GM12891 (cell line): ENCODE results near the gene SPDYE4.

Experiments
- DNase-seq: peaks from one replicate; pipeline ENCODE4 v3.0.0; 2011; ENCODE audit warnings: low spot score; ENCODE audit not compliant: insufficient read length
- FAIRE-seq: peaks from 2 replicates; lab custom pipeline; 2011; peaks lifted over from hg19 to GRCh38; lab: Jason Lieb, UNC
- PAX5 ChIP-seq: IDR thresholded peaks from 2 replicates; pipeline ENCODE4 v1.6.1; 2011; ENCODE audit warnings: low read length, moderate library complexity, mild to moderate bottlenecking; ENCODE audit not compliant: insufficient read depth, severe bottlenecking
- POLR2A ChIP-seq: IDR thresholded peaks from 2 replicates; pipeline ENCODE4 v1.6.1; 2011; ENCODE audit warnings: low read depth, low read length, control low read depth
- POLR2AphosphoS5 ChIP-seq: IDR thresholded peaks from 2 replicates; pipeline ENCODE4 v1.6.1; 2011; ENCODE audit warnings: low read depth, low read length, control low read depth
- POU2F2 ChIP-seq: IDR thresholded peaks from 2 replicates; pipeline ENCODE4 v1.6.1; 2011; ENCODE audit warnings: low read depth, mild to moderate bottlenecking, control low read depth, low read length, moderate library complexity
- SPI1 ChIP-seq: IDR thresholded peaks from 2 replicates; pipeline ENCODE4 v1.6.1; 2011; ENCODE audit warnings: low read depth, low read length, control low read depth
- TAF1 ChIP-seq: IDR thresholded peaks from 2 replicates; pipeline ENCODE4 v1.6.1; 2011; ENCODE audit warnings: low read depth, low read length, control low read depth

Gene SPDYE4

DNA sequence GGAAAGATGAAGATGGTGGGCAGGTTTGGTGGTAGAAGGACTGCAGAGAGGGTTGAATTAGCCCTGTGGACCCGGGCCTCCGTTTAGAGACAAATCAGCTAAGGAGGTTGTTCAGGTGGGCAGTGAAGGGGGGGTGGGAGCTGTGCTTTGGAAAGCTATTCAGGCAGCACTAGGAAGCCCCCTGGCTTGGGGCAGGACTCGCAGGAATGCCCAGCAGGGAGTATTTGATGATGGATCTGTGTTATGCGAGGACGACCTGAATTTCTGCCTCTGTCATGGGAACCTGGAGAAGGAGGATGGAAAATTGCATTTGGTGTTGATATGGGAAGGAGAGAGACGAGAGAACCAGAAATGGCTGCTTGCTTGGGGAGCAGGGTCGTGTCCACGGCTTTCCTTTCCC, 3.5 kb downstream of the SPDYE4 start:
- FAIRE-seq: no peak
- no peak for TF ChIP-seq TAF1
- no peak for TF ChIP-seq SPI1
- TF ChIP-seq PAX5: no peak
- TF ChIP-seq POU2F2: no peak
- no peak for TF ChIP-seq POLR2A
- TF ChIP-seq POLR2AphosphoS5: no peak
- DNase-seq: no peak

DNA sequence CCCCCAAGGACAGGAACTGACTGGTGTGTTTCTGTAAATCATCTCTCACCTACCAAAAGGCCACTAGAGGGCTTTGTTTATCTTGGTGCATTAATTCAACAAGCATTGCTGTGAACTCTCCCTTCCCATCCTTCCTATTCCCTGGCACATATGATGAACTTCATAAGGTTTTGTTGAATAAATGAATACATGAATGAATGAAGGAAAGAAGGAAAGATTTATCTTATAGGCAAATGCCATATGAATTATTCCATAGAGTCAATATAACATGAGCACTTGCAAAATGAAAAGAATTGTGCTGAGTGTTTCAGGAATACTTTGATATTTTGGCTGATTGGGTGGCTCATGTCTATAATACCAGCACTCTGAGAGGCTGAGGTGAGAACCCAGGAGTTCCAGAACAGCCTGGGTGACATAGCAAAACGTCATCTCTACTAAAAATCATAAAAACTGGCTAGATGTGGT, 4.3 kb downstream of the SPDYE4 start:
- TF ChIP-seq POLR2AphosphoS5 (no peak), SPI1 (no peak), TAF1 (no peak), PAX5 (no peak)
- peak; percentile 38 for DNase-seq
- FAIRE-seq: peak; percentile 81

DNA sequence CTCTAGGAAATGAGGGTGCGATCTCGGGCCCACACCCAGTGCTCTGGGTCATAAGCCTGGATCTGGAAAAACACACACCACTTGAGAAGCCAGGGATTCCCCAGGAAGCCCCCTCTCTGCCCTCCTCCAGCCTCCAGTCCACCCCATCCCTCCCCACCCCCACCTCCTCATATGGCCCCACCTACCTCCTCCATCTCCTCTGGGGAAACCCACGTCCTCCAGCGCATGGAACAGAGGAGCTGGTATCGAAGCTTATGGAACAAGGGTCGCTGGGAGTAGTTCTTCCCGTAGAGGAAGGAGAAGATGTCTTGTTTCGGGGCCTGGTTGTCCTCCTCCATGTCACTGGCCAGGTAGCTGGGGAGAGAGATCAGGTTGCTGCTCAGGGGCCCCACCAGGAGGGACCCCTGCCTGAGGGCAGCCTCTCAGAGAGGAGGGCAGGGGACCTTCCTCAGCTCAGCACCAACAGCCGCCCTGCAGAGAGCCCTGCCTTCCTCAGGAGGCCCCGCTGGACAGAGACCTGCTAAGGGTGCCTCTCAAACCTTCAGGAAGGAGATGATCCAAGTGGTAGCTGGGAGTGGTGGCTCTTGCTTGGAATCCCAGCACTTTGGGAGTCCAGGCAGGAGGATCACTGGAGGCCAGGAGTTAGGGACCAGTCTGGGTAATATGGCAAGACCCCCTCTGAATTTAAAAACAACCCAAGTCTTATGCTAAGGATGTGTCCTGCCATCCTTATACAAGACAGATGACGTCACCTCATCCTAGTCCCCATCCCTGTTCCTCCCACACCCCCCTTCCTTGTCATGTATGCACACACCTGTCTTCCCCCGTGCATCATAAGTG, 5.0 kb downstream of the SPDYE4 start:
- no peak for TF ChIP-seq POLR2AphosphoS5
- no peak for TF ChIP-seq SPI1
- no peak for TF ChIP-seq POLR2A
- no peak for TF ChIP-seq TAF1
- no peak for TF ChIP-seq POU2F2
- FAIRE-seq (no peak), DNase-seq (no peak)

DNA sequence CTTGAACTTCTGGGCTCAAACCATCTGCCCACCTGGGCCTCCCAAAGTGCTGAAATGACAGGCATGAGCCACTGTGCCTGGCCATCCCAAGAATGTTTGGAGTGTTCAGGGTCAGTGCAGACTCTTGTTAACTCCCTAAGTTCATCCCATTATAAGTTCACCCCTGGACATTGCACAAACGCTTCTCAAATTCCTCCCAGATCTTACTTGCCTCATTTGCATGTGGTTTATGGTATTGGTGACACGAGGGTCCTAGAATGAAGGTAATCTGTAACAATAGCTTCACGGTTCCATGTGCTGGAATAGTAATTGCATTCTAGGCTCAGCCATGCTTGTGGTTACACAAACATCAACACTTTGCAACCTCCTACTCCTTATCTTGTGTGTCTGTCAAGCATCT, 8.7 kb downstream of the SPDYE4 start:
- peak; percentile 76 for FAIRE-seq

DNA sequence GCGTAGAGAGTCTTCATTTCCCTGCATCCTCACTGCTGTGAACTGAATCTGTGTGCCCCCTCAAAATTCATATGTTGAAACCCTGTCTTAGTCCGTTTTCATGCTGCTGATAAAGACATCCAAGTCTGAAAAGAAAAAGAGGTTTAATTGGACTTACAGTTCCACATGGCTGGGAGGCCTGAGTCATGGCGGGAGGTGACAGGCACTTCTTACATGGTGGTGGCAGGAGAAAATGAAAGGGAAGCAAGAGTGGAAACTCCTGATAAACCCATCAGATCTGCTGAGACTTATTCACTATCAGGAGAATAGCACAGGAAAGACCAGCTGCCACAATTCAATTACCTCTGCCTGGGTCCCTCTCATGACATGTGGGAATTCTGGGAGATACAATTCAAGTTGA, 10.6 kb downstream of the SPDYE4 start:
- TF ChIP-seq POLR2AphosphoS5: no peak
- no peak for TF ChIP-seq POU2F2
- TF ChIP-seq SPI1: no peak
- no peak for TF ChIP-seq TAF1
- no peak for TF ChIP-seq PAX5
- no peak for TF ChIP-seq POLR2A
- DNase-seq: no peak
- no peak for FAIRE-seq

More for the DNA sequence above, 8.7 kb downstream of the SPDYE4 start:
- TF ChIP-seq POLR2A (no peak), TAF1 (no peak)
- DNase-seq: no peak

DNA sequence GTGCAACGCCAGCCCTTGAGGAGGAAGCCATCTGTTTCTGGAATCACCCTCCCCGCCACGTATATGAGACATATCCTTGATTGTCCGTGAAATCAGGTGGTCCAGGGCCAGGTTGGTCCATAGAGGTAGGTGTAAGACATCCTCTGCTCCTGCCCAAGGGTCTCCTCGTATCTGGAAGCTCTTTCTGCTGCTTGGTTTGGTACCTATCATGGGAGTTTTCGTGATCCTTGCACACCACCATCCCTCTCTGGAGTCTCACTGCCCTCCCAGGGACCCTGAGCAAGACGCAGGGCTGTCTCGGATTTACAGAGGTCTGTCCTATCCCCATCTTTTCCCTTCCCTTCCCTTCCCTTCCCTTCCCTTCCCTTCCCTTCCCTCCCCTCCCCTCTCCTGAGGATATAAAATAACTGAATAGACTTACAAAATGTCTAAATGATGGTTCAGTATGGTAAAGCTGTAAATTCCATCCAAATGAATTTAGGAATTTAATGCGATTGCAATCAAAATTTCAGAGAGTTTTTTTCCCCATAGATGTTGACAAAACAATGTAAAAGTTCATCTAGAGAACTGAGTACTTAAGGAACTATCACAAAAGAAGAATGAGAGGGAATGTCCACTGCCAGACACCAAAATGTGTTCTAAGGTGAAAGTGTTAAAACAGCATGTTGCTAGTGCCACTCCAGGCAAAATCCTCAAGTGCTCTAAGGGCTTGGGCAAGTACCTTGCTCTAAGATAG, 11.7 kb downstream of the SPDYE4 start:
- peak; percentile 45 for FAIRE-seq
- peak; percentile 30 for DNase-seq
- TF ChIP-seq POLR2AphosphoS5 (peak; percentile 91), TAF1 (no peak), POLR2A (peak; percentile 94), SPI1 (no peak), POU2F2 (0 out of 2 replicates have a peak, but pooled peaks have one; percentile 44)

DNA sequence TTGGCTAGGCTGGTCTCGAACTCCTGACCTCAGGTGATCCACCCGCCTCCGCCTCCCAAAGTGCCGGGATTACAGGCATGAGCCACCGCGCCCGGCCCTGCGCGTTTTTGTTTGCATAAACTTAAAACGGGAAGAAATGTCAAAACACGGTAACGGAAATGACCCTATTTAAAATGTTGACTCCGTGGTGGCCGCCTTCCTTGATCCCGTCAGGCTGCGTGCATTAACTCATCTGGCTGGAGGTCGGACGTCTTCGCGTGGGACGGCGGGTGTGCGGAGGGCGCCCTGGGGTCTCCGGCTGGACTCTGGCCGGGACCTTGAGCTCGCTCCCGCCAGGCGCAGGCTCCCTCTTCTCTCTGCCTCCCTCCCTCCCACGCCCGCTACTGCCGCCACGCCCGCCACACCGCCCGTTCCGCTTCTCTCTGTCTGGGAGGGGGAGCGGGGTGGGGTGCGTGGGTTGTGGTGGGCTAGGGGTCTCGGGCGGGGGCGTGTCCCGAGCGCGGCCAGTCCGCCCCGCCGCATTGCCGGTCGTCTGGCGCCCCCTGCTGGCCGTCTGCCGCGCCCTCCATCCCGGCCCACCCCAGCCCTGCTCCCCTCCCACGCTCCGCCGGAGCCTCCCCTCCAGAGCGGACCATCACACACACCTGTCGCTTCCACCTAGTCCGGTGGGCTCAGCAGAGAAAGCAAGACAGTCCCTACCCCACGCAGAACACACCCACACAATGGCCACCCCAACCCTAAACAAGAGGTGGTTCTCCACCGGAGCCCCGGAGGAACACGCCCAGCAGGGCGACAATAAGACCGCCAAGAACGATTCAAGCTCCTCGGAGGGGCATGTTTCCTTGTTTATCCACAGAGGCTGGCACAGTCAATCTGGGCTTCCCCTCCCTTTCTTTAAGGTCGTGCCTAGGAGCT, 12.5 kb downstream of the SPDYE4 start:
- FAIRE-seq: peak; percentile 89

DNA sequence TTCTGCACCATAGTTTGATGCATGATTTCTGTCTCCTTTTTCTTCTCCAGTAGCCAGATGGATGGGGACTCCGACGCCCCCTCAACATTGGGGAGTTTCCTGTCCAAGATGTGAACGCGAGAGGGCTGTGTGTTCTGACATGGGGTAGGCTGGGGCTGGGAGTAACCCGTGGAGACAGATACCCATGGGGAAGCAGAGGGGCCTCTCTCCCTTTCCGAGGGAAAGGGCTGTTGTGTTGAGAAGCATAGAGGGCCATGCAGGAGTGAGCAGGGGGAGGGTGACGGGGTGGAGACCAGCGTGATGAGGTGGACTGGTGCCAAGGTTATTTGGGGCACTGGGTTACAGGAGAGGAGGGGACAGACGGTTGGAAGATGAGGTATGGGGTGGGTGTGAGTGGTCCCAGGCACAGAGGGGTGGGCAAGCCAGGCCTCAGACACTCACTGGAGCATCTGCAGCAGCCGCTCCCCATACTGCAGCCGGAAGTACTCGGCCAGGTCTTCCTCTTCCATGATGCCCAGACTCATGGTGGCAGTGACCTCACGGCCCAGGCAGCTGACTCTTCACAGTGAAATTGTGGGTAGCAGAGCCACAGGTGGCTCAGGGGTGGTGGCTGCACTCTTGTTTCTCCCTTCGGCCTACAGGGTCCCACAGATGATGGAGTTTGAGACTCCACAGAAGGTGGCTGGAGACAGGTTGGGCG, 14.1 kb downstream of the SPDYE4 start:
- DNase-seq (no peak), FAIRE-seq (no peak)
- TF ChIP-seq POLR2A (no peak), POU2F2 (no peak), PAX5 (no peak), SPI1 (no peak), TAF1 (no peak), POLR2AphosphoS5 (no peak)

More for the DNA sequence above, 12.5 kb downstream of the SPDYE4 start:
- peak; percentile 93 for DNase-seq
- TF ChIP-seq POU2F2: no peak
- TF ChIP-seq TAF1: no peak
- TF ChIP-seq POLR2A: no peak
- no peak for TF ChIP-seq POLR2AphosphoS5
- no peak for TF ChIP-seq PAX5
- TF ChIP-seq SPI1: no peak

DNA sequence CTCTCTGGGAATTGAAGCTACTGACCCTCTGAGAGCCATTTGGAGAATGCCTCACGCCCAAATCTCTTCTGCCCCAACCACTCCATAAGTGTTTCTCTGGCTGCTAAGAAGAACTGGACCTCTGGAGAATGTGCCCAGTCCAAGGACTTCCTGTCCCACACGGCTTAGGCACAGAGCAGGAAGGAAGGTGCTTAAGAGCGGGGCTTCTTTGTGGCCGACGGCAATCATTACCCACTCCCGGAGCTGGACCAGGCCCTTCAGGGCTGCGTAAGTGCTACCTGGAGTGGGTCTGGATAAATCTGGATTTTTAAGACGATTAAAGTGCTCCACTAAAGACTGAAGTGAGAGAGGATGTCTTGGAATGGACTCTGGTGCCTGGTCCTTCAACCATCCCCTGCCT, 15.5 kb downstream of the SPDYE4 start:
- TF ChIP-seq POLR2A (no peak), POU2F2 (no peak), SPI1 (no peak), PAX5 (no peak), TAF1 (no peak), POLR2AphosphoS5 (no peak)

More for the DNA sequence above, 15.5 kb downstream of the SPDYE4 start:
- FAIRE-seq: no peak
- no peak for DNase-seq
